HG02642 (cell line): ENCODE results near the gene USP17L27.
"Not testable (repeated sequence)": the region's sequence is repeated elsewhere in the genome, so short reads cannot be mapped to it uniquely, and the experiment has no call there.

Source experiments
- ATAC-seq: cut with Tn5 transposase; IDR thresholded peaks from one replicate; pipeline ENCODE4 v1.9.1; 2021; ENCODE audit warnings: mild to moderate bottlenecking; ENCODE audit not compliant: unreplicated experiment, poor library complexity

The USP17L27 gene, protein sequence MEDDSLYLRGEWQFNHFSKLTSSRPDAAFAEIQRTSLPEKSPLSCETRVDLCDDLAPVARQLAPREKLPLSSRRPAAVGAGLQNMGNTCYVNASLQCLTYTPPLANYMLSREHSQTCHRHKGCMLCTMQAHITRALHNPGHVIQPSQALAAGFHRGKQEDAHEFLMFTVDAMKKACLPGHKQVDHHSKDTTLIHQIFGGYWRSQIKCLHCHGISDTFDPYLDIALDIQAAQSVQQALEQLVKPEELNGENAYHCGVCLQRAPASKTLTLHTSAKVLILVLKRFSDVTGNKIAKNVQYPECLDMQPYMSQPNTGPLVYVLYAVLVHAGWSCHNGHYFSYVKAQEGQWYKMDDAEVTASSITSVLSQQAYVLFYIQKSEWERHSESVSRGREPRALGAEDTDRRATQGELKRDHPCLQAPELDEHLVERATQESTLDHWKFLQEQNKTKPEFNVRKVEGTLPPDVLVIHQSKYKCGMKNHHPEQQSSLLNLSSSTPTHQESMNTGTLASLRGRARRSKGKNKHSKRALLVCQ

DNA sequence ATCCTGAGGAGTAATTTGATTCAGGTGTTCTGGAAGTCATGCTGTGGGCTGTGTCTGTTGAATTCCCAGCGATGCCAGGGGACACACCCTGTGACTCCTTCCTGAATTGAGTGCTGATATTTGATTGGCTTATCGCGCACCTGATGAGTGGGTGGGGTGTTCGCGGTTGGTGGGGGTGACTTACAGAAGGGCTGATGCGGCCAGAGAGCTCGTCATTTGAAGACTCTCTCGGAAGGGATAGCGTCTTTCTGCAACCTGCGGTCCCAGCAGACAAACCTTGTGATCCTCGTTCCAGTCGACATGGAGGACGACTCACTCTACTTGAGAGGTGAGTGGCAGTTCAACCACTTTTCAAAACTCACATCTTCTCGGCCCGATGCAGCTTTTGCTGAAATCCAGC is at the start of gene USP17L27:
Gene USP17L27, plus strand, starts transcription at position 301 of the 400 bp plus-strand sequence. Its CDS starts 0 bp downstream, at position 301.
- not testable (repeated sequence) for ATAC-seq

GRCh38 chr4:9324191-9324590 is 19.8 kb upstream of the USP17L27 start:
- not testable (repeated sequence) for ATAC-seq

GRCh38 chr4:9324865-9325264 is 19.1 kb upstream of the USP17L27 start, which contains the start of gene USP17L24:
Gene USP17L24, plus strand, starts transcription at chr4:9325165. Its CDS starts 0 bp downstream, at chr4:9325165.
- not testable (repeated sequence) for ATAC-seq

DNA sequence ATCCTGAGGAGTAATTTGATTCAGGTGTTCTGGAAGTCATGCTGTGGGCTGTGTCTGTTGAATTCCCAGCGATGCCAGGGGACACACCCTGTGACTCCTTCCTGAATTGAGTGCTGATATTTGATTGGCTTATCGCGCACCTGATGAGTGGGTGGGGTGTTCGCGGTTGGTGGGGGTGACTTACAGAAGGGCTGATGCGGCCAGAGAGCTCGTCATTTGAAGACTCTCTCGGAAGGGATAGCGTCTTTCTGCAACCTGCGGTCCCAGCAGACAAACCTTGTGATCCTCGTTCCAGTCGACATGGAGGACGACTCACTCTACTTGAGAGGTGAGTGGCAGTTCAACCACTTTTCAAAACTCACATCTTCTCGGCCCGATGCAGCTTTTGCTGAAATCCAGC is 14.3 kb upstream of the USP17L27 start, which contains the start of gene USP17L25:
Gene USP17L25, plus strand, starts transcription at position 301 of the 400 bp plus-strand sequence. Its CDS starts 0 bp downstream, at position 301.
- ATAC-seq: not testable (repeated sequence)

GRCh38 chr4:9334358-9334757 is 9.6 kb upstream of the USP17L27 start, which contains the start of gene USP17L26:
Gene USP17L26, plus strand, starts transcription at chr4:9334658. Its CDS starts 0 bp downstream, at chr4:9334658.
- ATAC-seq: not testable (repeated sequence)

GRCh38 chr4:9339103-9339502 is 4.8 kb upstream of the USP17L27 start, which contains the start of gene USP17L5:
Gene USP17L5, plus strand, starts transcription at chr4:9339403. Its CDS starts 0 bp downstream, at chr4:9339403.
- not testable (repeated sequence) for ATAC-seq

GRCh38 chr4:9348593-9348992 is 4.6 kb downstream of the USP17L27 start, which contains the start of gene USP17L28:
Gene USP17L28, plus strand, starts transcription at chr4:9348893. Its CDS starts 0 bp downstream, at chr4:9348893.
- not testable (repeated sequence) for ATAC-seq

- ATAC-seq: not testable (repeated sequence)
Observed at GRCh38 chr4:9350866-9351265, 6.9 kb downstream of the USP17L27 start.

DNA sequence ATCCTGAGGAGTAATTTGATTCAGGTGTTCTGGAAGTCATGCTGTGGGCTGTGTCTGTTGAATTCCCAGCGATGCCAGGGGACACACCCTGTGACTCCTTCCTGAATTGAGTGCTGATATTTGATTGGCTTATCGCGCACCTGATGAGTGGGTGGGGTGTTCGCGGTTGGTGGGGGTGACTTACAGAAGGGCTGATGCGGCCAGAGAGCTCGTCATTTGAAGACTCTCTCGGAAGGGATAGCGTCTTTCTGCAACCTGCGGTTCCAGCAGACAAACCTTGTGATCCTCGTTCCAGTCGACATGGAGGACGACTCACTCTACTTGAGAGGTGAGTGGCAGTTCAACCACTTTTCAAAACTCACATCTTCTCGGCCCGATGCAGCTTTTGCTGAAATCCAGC is 9.4 kb downstream of the USP17L27 start, which contains the start of gene USP17L29:
Gene USP17L29, plus strand, starts transcription at position 301 of the 400 bp plus-strand sequence. Its CDS starts 0 bp downstream, at position 301.
- ATAC-seq: not testable (repeated sequence)

DNA sequence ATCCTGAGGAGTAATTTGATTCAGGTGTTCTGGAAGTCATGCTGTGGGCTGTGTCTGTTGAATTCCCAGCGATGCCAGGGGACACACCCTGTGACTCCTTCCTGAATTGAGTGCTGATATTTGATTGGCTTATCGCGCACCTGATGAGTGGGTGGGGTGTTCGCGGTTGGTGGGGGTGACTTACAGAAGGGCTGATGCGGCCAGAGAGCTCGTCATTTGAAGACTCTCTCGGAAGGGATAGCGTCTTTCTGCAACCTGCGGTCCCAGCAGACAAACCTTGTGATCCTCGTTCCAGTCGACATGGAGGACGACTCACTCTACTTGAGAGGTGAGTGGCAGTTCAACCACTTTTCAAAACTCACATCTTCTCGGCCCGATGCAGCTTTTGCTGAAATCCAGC is 18.9 kb downstream of the USP17L27 start, which contains the start of gene USP17L30:
Gene USP17L30, plus strand, starts transcription at position 301 of the 400 bp plus-strand sequence. Its CDS starts 0 bp downstream, at position 301.
- ATAC-seq: not testable (repeated sequence)

DNA sequence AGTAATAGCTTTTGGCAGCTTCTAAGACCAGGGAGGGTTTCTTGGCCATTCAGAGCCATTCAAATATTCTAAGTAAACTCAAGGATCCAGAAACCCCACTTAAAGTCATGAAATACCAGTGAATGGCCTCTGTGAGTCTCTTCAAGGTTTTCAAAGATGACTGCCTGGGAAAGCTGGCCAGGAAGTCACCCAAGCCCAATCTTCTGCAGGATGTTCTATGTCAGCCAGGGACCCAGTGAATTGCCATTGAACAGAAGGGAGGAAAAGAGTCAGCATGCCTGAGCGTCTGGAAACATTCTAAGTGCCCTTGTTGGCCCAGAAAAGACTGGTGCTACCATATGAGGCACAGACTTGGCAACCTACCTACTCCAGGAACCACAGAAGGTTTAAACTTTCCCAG is 35.9 kb downstream of the USP17L27 start:
- ATAC-seq: not testable (repeated sequence)

- peak; percentile 42 for ATAC-seq
Observed at GRCh38 chr4:9381012-9381534, 37.1 kb downstream of the USP17L27 start.

- ATAC-seq: no peak
Observed at GRCh38 chr4:9384126-9384525, 40.2 kb downstream of the USP17L27 start.

DNA sequence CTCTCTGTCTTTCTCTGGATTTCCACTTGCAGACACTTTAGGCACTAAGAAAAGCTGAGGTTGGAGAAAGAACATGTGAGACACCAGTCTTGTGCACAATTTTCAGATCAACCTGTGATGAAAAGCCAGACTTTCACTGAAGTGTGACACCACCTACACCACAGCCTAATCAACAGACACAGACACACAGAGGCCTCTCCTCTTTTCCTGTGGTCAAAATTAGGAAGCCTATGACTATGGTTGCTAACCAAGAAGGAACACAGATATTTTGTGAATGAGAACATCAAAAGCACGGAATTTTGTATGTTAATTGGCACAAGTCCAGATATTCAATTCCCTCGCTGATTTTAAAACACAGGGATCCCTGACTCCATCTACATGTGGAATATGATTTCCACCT is 45.1 kb downstream of the USP17L27 start:
- not testable (repeated sequence) for ATAC-seq
